Measurements from ENCODE around the gene DBN1. TPM values are rescaled to one million over a fixed set of nuclear protein-coding genes. Genes with fewer than 3 reads are reported as not detected.
A peak's percentile ranks its signal among the peaks of the same experiment; 100 is the strongest.

Gene DBN1
- total and polyA plus RNA-seq, 2 experiments from 2014 or later, result 185 to 295 TPM

GRCh38 chr5:177503351-177504085 lies 30.1 kb upstream of the DBN1 start:
- Histone ChIP-seq H3K36me3 (no peaks in the 10 kb centered on the region), H3K27ac (no peak overlapping the region), H3K4me3 (no peak overlapping the region), H3K27me3 (no peaks in the 10 kb centered on the region), H3K9me3 (ENCODE audit: low read depth) (no peaks in the 10 kb centered on the region), H3K4me1 (ENCODE audit: low read depth) (peaks cover under 1% of the 10 kb centered on the region)
- TF ChIP-seq CTCF (IDR thresholded peaks at IDR 0.05; ENCODE audit: low read depth, low read length), result no peak
- DNase-seq (ENCODE audit: low read depth in 1 of 2, low spot score in 1 of 2), result no peak

- DNase-seq (ENCODE audit: low read depth in 1 of 2, low spot score in 1 of 2), result no peak
- no peak overlapping the region for H3K4me3 ChIP-seq
Observed at GRCh38 chr5:177502886-177503285, 29.5 kb upstream of the DBN1 start.

GRCh38 chr5:177501874-177502678 lies 28.6 kb upstream of the DBN1 start:
- Histone ChIP-seq H3K27ac (no peak overlapping the region), H3K27me3 (no peaks in the 10 kb centered on the region), H3K9me3 (ENCODE audit: low read depth) (no peaks in the 10 kb centered on the region), H3K4me3 (no peak overlapping the region), H3K4me1 (ENCODE audit: low read depth) (peaks cover 8% of the 10 kb centered on the region), H3K36me3 (no peaks in the 10 kb centered on the region)
- no peak for TF ChIP-seq CTCF (IDR thresholded peaks at IDR 0.05; ENCODE audit: low read depth, low read length)
- no peak for DNase-seq (ENCODE audit: low read depth in 1 of 2, low spot score in 1 of 2)

More at GRCh38 chr5:177502886-177503285, 29.5 kb upstream of the DBN1 start:
- Histone ChIP-seq H3K27ac (no peak overlapping the region), H3K27me3 (no peaks in the 10 kb centered on the region), H3K9me3 (ENCODE audit: low read depth) (no peaks in the 10 kb centered on the region), H3K36me3 (no peaks in the 10 kb centered on the region), H3K4me1 (ENCODE audit: low read depth) (peaks cover 7% of the 10 kb centered on the region)
- TF ChIP-seq CTCF (IDR thresholded peaks at IDR 0.05; ENCODE audit: low read depth, low read length), result no peak

- peak; percentile 91 to 97 for DNase-seq (ENCODE audit: low read depth in 1 of 2, low spot score in 1 of 2)
- no peak overlapping the region for H3K27ac ChIP-seq
- no peaks in the 10 kb centered on the region for H3K9me3 ChIP-seq (ENCODE audit: low read depth)
- no peak overlapping the region for H3K4me3 ChIP-seq
- peak; percentile 96 for TF ChIP-seq CTCF (IDR thresholded peaks at IDR 0.05; ENCODE audit: low read depth, low read length)
- no peaks in the 10 kb centered on the region for H3K27me3 ChIP-seq
- H3K4me1 ChIP-seq (ENCODE audit: low read depth), result peaks cover 9% of the 10 kb centered on the region
- H3K36me3 ChIP-seq, result no peaks in the 10 kb centered on the region
Observed at GRCh38 chr5:177500685-177501522, 27.5 kb upstream of the DBN1 start.

GRCh38 chr5:177499842-177500241 lies 26.4 kb upstream of the DBN1 start:
- H3K9me3 ChIP-seq (ENCODE audit: low read depth), result no peaks in the 10 kb centered on the region
- no peak overlapping the region for H3K27ac ChIP-seq
- no peak for DNase-seq (ENCODE audit: low read depth in 1 of 2, low spot score in 1 of 2)
- H3K36me3 ChIP-seq, result peaks cover 2% of the 10 kb centered on the region
- no peak overlapping the region for H3K4me3 ChIP-seq
- peaks cover 20% of the 10 kb centered on the region for H3K4me1 ChIP-seq (ENCODE audit: low read depth)
- TF ChIP-seq CTCF (IDR thresholded peaks at IDR 0.05; ENCODE audit: low read depth, low read length), result no peak
- no peaks in the 10 kb centered on the region for H3K27me3 ChIP-seq
